GM19468 (cell line): ENCODE data around the gene KCNQ2.
A peak's percentile ranks its signal among the peaks of the same experiment; 100 is the strongest.
"Not testable (repeated sequence)": the region's sequence is repeated elsewhere in the genome, so short reads cannot be mapped to it uniquely, and the experiment has no call there.

ENCODE experiments used
- ATAC-seq: cut with Tn5 transposase; IDR thresholded peaks from one replicate; pipeline ENCODE4 v1.9.1; 2021; ENCODE audit warnings: mild to moderate bottlenecking, moderate library complexity, moderate number of reproducible peaks; ENCODE audit not compliant: unreplicated experiment; ENCODE audit errors: extremely low read depth

KCNQ2 gene

DNA sequence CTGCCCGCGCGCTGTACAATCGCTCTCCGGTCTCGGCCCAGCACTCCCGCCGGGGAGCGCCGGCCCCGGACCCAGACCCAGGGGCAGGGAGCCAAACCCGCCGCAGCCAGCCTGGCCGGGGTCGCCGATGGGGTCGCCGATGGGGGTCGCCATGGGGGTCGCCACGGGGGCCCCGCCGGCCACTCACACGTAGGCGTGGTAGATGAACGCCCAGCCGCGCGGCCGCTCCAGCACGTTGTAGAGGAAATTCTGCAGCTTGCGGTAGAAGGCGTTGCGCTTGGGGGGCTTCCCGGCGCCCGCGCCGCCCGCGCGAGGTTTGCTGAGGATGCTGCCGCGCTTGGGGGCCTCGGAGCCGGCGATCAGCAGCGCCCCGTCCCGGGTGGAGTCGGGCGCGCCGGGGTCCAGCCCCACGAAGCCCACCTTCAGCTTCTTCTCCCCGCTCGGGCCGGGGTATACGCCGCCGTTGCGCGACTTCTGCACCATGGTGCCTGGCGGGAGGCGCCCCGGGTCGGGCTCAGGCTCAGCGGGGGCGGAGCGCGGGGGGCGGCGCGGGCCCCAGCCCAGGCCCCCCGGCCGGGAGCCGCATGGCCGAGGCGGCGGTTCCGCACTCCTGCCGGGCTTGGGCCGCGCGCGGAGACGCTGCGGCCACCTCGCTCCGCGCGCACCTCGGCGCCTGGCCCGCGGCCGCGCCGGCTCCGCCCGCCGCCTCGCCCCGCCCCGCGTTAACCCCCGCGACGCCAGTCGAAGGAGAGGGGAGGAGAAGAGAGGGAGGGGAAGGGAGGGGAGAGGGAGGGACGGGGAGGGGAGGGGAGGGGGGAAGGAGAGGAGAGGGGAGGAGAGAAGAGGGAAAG lies at the start of gene KCNQ2:
TSS of gene KCNQ2 (minus strand) at position 675 of the 851 bp plus-strand sequence. CDS start at position 483, 192 bp downstream.
- no peak for ATAC-seq

DNA sequence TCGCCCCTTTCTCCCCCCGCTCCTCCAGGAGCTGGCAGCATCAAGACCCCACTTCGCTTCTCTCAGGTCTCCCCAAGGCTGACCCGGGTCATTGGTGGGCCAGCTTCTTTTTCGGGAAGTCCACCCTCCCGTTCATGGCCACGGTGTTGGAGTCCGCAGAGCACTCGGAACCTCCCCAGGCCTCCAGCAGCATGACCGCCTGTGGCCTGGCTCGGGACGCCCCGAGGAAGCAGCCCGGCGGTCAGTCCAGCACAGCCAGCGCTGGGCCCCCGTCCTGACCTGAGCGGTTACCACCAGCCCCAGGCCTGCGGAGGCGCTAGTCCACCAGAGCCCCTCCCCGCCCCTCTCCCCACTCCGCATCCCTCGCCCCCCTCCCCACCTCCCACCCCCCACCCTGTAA lies 49.1 kb upstream of the KCNQ2 start:
- no peak for ATAC-seq

DNA sequence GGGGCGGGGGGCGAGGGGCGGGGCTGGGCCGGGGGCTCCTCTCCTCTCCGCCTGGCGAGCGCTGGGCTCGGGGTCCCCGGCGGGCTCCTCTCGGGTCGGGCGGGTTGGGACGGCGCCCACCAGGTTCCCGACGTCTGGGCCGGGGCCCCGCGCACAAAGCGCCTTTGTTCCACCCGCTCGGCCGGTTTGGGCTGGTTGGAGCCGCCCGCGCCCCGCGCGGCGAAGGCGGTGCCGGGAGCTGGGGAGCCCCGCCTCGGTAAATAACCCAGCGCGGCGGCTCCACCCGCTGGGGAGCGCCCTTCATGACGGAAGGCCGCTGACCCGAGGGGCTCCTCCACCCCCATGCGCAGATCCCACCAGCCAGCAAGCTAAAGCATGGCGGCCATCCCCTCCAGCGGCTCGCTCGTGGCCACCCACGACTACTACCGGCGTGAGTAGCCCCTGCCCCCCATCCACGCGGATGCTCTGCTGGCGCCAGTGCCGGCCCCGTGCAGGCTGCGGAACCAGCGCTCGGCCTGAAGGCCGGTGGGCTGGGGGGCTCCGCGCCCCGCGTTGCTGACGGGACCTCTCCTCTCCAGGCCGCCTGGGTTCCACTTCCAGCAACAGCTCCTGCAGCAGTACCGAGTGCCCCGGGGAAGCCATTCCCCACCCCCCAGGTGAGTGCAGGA lies 48.6 kb upstream of the KCNQ2 start:
- ATAC-seq, result peak; percentile 7

DNA sequence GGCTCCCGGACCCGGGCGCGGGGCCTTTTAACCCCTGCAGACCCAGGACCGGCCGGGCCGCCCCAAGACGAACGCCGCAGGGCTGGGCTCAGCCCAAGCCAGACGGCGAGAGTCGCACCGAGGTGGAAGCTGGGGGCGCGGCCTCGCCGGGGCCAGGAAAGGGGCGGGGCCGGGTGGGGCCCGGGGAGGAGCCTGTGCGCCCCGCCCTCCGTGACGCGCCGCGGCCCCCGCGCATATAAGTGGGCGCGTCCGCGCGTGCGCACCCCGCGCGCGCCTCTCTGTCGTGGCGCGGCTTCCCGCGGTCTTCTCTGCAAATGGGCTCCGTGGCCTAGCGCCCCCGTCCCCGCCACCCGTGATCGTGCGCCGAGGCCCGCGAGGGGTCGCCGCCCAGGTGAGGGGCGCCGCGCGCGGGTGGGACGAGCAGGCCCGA lies 48.1 kb upstream of the KCNQ2 start, which contains the start of gene PPDPF:
TSS of gene PPDPF (plus strand) at position 262 of the 430 bp plus-strand sequence. CDS start 544 bp downstream, outside the sequence.
- ATAC-seq, result peak; percentile 57

DNA sequence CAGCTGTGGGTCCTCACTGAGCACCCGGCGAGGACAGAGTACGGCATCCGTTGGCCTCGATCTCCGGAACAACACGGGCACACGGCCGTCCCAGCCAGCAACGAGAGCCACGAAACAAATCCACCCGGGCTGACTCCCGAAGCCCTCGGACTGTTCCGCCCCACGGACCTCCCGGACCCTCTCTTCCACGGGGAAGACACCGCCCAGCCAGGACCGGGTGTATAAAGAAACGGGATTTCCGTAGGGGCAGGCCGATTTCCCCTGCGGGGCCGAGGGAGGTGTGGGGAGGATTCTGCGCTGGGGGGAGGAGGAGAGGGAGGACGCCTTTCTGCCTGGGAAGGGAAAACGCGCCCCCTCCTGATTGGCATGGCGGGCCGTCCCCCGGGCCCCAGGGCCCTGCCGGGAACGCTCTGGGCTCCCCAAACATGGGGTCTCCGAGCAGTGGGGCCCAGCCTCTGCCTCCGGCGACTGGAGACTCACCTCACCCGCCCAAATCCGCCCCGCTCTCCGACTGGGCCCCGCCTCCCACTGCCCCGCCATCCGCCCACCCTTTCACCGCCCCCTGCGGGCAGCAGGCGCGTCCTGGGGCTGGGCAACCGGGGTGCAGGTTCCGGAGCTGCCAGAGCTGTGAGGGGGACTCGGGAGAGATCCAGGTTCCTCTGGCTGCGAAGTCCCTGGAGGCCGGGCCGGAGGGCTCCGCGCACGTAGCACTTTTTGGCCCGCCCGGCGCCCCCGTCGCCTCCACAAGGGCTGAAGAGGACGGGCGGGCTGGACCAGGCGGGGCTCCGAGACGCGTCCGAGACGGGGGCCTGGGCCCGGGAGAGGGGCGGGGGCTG lies 47.4 kb upstream of the KCNQ2 start:
- no peak for ATAC-seq

DNA sequence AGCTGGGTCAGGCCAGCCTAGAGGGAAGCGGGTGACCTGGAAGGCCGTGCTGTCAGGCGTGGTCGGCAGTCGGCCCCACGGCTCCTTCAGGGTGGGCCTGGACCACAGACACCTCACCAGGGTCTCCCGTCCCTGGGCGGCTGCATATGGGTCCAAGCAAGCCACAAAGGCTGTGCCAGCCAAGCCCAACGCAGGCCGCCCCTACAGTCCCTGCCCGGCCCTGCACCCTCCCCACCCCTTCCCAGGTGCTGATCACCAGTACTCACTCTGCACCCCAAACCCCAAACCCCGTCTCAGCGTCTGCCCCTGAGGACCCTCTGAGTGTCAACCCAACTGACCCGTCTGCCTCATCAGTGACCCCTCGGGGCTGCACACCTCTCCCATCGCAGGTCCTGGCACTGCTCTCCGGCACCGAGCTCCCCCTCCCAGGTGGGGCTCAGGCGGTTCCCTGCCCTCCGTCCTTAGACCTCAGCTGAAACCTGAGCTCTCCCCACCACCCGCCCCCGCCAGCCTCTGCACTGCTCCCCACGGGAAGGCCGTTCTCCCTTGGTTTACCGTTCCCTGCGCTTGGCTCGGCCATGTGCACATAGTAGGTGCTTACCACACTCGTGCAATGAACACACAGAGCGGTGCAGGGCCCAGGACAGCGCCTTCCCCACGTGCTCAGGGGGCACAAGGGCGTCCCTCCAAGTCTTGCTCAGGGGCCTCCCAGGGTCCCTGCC lies 46.7 kb upstream of the KCNQ2 start:
- no peak for ATAC-seq

DNA sequence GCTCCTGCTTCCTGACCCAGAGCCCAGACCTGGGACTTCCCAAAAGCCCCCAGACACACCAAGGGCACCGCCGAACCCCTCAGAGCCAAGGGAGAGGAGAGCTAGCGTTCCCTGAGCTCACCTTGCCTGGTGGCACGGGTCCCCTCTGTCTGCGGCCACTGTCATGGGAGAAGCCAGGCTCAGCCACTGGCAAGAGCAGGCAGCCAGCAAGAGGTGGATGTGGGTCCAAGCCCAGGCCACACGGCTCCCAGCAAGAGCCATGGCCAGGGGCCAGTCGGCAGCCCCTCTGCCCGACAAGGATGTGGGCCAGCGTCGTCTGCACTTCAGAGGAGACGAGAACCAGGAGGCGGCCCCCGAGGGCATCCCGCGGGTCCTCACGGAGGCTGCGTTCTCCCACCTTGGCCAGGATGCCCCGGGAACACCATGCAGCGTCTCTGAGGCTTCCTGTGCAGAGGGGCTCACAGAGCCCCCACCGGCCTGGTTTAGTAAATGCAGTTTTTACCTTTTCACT lies 46.0 kb upstream of the KCNQ2 start:
- ATAC-seq, result no peak

DNA sequence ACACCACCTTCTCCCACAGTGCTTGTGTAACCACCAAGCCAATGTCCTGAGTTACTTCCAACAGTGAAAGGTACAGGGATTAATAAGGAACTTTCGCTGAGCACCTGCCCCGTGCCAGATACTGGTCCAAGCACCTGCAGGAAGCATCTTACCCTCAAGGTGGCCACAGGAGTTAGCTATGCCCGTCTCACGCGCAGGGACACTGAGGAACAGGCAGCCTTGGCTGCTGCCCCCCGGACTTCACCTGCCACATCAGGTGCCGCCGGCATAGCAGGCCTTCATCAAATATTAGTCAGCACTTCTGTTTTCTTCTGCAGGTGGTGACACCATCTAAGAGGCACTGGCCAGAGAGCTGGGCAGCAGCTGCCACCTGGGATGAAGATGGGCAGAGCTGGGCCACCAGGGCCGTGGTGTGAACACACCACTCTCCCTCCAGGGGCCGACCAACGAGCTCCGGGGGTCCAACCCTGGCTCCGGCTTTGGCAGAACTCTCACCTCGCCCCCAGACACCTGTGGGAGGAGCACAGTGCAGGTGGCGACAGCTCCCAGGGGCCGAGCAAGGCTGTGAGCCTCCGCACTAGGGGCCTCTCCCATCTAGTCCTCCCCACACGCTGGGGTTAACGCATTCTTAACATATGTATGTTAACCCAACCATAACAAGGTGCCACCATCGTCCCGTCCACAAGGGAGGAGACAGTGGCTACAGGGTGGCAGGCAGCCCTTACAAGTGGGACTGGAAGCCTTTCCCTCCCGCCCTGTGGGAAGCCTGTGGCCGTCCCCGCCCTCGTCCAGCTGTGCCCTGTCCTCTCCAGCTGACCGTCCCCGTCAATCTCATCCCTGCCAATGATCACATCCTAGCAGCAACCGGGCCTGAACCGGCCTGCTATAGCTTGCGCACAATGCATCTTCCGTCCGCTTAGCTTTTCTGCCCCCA lies 45.2 kb upstream of the KCNQ2 start:
- ATAC-seq, result no peak

DNA sequence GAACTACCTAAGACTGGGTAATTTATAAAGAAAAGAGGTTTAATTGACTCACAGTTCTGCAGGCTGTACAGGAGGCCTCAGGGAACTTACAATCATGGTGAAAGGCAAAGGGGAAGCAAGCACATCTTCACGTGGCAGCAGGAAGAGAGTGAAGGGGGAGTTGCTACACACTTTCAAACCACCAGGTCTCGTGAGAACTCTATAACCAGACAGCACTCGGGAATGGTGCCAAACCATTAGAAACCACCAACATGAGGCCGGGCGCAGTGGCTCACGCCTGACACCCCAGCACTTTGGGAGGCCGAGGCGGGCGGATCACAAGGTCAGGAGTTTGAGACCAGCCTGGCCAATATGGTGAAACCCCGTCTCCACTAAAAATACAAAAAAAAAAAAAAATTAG lies 42.1 kb upstream of the KCNQ2 start:
- ATAC-seq, result not testable (repeated sequence)

DNA sequence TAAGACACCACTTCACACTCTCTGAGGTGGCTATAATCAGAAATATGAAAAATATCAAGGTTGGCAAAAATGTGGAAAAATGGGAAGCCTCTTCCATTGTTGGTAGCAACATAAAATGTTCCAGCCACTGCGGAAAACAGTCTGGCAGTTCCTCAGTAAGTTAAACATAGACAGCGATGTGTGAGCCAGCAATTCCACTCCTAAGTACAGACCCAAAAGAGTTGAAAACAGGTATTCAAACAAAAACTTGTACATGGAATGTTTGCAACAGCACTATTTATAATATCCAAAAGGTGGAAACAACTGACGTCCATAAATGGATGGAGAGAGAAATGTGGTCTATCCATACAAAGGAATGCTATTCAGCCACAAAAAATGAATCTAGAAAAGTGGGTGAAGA lies 40.8 kb upstream of the KCNQ2 start:
- no peak for ATAC-seq

DNA sequence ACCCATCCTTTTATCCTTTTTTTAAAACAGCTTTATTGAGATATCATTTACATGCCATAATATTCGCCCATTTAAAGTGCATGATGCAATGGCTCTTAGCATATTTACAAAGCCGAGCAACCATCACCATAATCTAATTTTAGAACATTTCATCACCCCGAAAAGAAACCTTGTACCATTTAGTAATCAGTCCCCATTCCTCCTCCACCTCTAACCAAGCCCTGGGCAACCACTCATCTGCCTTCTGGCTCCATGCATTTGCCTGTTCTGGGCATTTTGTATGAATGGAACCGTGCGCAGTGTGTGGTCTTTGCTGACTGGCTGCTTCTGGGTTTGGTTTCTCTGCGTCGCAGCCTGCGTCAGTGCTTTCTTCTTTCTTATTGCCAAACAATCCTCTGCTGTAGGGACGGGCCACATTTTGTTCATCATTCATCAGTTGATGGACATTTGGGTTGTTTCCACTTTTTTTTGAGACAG lies 36.7 kb upstream of the KCNQ2 start:
- ATAC-seq, result no peak

DNA sequence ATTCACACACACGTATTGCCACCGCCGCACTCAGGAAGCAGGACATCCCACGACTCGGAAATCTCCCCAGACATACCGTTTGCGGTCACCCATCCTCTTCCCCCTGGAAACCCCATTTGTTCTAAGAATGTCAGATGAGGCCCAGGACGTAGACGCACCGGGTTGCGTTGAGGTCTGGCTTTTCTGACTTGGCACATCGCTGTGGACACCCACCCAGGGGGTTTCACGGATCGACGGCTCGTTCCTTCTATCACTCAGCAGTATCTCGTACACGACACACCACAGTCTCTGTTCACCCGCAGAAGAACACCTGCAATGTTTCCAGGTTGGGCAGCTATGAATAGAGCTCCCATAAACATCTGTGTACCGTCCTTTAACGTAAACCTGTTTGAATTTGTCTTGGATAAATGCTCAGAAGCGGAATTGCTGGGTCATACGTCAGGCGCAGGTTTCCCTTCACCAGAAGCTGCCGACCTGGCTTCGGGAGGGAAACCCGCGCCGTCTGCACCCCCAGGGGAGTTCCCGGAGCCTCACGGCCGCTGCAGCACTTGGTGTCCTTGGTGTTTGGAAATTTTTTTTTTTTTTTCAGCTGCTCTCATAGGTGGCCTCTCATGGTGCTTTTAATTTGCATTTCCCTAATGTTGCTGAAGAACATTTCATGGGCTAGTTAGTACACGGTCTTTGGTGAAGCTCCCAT lies 35.8 kb upstream of the KCNQ2 start:
- ATAC-seq, result no peak

DNA sequence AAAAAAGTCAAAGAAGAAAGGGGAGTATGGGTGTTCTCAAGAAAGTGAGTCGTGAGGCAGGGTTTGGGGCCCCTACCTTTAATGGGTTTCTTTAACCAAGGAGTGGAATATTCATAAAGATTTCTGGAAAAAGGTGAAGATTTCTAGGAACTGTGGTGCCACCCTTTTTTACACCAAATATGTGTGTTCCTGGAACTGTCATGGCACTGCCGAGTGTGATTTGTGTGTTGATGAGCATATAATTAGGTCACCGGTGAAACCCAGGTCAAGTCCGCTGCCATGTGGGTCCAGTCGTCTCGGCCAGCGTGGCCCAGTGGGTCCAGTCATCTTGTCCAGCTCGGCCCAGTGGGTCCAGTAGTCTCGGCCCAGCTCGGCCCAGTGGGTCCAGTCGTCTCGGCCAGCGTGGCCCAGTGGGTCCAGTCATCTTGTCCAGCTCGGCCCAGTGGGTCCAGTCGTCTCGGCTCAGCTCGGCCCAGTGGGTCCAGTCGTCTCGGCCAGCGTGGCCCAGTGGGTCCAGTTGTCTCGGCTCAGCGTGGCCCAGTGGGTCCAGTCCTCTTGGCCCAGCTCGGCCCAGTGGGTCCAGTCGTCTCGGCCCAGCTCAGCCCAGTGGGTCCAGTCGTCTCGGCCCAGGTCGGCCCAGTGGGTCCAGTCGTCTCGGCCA lies 34.8 kb upstream of the KCNQ2 start:
- ATAC-seq, result no peak

DNA sequence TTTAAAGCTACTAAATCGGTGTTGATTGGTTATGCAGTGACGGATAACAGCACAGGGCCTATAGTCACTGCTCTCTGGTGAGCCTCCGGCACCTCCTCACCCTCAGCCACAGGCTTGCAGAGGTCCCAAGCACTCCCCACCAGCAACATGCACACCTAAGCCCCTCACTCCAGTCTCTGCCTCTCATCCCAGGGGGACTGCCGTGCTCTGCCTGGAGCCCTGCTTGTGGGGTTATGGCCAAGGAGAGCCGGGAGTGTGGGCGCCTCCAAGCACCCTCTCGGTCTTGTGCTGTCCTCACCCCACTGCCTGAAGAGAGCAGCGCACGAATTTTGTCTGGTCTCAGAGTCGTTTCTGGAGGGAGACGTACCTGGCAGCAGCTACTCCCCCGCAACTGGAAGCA lies 33.3 kb upstream of the KCNQ2 start:
- no peak for ATAC-seq

DNA sequence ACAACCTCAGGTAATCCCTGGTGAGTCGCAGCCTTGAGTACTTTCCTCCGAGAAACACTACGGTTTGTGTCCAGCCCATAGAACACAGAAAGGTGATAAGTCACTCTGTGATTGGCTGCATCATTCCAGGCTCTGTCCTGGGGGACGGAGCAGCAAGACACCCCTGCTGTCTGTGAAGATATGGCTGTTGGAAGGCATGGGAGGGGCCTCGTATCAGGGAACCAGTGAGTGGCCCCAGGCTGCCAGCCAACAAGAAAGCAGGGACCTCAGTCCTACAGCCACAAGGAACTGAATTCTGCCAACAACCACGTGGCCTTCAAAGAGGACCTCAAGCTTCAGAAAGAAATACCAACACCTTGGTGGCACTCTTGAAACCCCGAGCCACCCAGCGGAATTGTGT lies 32.8 kb upstream of the KCNQ2 start:
- no peak for ATAC-seq

DNA sequence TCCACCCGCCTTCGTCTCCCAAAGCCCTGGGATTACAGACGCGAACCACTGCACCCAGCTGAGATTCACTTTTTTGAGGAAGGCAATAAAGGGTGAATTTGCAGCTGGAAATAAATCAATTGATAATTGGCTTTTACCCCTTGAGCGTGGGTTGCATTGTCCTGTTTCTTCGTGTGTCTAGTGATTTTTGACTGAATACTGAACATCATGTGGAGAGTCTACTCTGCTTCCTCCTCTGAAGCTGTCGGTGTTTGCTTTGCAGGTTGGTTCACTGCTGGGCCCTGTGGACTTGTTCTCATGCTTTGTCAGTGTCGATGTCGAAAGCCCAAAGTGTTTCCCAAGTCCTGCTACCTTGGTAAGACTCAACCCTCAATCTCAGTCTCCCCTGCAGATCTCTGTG lies 32.2 kb upstream of the KCNQ2 start:
- no peak for ATAC-seq

DNA sequence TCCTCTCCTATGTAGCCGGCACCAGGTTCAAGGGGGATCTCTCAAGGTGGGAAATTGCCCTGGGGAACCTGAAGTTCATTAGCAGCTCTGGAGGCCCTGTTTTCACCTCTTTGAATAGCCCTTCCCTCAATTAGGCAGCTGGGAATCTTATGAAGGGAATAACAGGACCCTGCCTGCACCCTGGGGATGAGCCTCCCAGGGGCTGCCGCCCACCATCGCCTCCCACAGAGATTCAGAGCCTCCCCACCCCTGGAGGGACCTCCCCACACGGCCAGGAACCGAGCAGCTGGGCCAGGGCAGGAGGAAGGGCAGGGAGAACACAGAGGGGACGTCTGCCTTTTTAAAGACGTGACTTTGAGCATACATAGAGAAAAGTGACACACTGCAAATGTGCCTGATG lies 31.1 kb upstream of the KCNQ2 start:
- ATAC-seq, result no peak
